Stimulated activated CD4-positive, alpha-beta T cell treated with anti-CD3 and anti-CD28 coated beads, Interleukin-15, amount 100 ng/mL, for 48 hours (primary cell): ENCODE measurements around the gene FLOT2.
"Not testable (repeated sequence)": the region's sequence is repeated elsewhere in the genome, so short reads cannot be mapped to it uniquely, and the experiment has no call there.

ENCODE experiments used
- DNase-seq, 2 donors: peaks; one replicate each; pipeline ENCODE4 v3.0.0-alpha.2; 2020; ENCODE audit warnings: low read depth in 2 of 2

The FLOT2 gene

GRCh38 chr17:28917029-28917428 lies 19.5 kb upstream of the FLOT2 start:
- no peak for DNase-seq

- no peak for DNase-seq
Observed at GRCh38 chr17:28916302-28916934, 18.9 kb upstream of the FLOT2 start.

DNA sequence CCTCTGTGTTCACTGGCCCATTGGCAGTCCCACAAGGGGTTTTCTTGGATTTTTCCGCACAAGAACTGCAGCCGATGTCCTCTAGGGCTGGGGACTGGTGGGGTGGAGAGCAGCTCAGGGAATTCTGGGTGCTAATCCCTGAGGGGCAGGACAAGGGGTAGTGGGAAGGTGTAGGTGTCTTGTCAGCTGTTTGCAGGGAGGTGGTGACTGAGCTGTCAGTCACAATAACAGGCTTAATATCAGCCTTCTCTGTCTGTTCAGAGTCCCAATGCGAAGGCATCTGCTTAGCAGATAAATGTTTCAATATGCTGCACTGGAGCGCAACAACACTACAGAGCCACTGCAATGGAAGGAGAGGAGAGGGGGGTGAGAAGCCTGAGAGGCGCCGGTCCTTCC lies 15.4 kb upstream of the FLOT2 start:
- DNase-seq: no peak

- no peak for DNase-seq
Observed at GRCh38 chr17:28912281-28912937, 14.9 kb upstream of the FLOT2 start.

GRCh38 chr17:28911411-28912045 lies 14.0 kb upstream of the FLOT2 start:
- DNase-seq: no peak

- no peak for DNase-seq
Observed at GRCh38 chr17:28910534-28910933, 13.0 kb upstream of the FLOT2 start.

- no peak for DNase-seq
Observed at GRCh38 chr17:28908640-28909167, 11.2 kb upstream of the FLOT2 start.

DNA sequence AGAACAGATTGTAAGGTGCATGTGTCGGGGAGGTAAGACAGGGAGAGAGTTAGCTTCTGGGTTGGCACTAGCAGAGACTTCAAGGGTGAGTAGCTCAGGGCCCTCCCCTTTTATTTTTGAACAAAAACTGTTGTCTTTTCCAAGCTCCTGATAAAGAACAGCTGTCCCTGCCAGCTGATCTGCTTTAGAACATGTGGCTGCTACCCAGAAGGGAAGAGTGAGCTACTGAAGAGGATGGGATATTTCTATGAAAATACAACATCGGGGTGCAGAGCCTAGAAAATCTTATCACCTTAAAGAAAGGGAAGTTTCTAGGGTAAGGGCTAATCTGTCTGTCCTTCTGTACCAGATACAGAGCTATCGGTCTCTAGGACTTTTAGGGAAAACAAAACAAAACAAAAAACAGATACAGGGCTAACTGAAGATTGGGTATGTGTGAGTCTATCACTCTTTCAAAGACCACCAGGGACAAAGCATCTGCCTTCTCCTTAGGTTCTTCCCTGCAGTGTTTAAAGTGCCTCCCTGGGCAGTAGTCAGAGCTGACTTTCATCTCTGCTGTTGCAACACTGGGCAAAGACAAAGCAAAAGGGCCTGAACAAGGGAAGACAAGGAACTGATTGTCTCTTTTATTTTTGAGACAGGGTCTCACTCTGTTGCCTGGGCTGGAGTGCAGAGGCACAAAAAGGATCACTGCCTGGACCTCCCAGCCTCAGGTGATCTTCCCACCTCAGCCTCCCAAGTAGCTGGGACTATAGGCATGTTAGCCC lies 10.4 kb upstream of the FLOT2 start:
- no peak for DNase-seq

- no peak for DNase-seq
Observed at GRCh38 chr17:28906706-28907438, 9.3 kb upstream of the FLOT2 start.

DNA sequence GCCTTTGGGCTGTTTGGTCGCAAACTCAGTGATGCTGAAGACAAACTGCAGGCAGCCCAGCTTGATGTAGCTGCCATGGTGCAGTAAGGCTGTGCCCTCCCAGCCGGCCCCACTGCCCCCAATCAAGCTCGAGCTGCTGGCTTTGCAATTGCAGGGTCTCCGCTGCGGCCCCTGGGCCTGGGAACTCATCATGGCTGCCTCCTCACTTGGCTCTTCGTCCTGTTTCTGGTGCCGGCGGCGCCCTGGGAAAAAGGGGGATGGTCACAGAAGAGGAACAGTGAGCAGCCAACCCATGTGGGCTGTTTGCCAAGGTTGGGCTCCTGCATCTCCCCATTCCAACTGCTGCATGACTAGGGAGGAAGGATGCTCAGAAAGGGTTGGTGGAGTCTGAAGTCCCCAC lies 8.7 kb upstream of the FLOT2 start:
- no peak for DNase-seq

- no peak for DNase-seq
Observed at GRCh38 chr17:28904800-28905199, 7.3 kb upstream of the FLOT2 start.

- not testable (repeated sequence) for DNase-seq
Observed at GRCh38 chr17:28903546-28903841, 6.0 kb upstream of the FLOT2 start.

GRCh38 chr17:28902819-28903545 lies 5.4 kb upstream of the FLOT2 start, which contains the start of gene DHRS13:
DHRS13 (minus strand) TSS chr17:28903079; CDS start chr17:28902944, 135 bp downstream.
- peak; percentile 86 to 91 for DNase-seq

DNA sequence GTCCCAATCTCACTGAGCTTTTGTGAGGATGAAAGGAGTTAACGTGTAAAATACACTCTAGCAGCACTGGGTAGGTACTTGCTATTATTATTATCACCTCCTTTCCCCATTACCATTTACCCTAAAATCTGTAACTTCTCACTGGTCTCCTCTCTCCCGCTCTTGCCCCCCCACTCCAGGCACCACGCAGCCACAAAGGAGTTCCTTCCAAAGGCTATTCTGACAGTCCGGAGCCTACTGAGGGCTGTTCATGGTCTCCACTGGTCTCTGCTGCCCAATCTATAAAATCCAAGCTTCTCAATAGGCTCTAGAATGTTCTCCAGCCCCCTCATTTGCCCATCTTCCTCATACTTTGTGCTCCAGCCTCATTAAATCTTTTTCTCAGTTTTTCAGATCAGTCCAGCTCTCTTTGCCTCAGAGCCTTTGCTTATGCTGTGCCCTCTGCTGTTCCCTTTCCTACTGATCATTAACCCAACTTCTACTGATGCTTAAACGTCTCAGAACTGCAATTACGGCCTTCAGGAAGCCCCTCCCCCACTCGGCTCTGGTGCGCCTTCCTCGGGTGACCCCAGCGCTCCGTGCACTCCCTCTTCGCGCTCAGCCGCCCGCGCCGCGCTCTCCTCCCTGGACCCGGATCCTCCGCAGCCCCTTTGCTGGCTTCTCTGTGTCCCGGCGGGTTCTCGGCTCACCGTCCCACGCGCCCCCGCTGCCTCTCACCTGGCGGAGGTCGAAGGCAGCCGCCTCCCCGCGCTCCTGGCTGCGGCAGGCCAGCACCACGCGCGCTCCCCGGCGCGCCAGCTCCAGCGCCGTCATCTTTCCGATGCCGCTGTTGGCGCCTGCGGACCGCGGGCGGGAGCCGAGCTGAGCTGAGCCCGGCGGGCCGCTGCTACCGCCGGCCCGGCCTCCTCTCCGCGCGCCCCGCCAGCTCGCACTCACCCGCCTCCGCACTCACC lies 4.6 kb upstream of the FLOT2 start:
- peak in 1 of 2 donors; percentile 31 for DNase-seq

DNA sequence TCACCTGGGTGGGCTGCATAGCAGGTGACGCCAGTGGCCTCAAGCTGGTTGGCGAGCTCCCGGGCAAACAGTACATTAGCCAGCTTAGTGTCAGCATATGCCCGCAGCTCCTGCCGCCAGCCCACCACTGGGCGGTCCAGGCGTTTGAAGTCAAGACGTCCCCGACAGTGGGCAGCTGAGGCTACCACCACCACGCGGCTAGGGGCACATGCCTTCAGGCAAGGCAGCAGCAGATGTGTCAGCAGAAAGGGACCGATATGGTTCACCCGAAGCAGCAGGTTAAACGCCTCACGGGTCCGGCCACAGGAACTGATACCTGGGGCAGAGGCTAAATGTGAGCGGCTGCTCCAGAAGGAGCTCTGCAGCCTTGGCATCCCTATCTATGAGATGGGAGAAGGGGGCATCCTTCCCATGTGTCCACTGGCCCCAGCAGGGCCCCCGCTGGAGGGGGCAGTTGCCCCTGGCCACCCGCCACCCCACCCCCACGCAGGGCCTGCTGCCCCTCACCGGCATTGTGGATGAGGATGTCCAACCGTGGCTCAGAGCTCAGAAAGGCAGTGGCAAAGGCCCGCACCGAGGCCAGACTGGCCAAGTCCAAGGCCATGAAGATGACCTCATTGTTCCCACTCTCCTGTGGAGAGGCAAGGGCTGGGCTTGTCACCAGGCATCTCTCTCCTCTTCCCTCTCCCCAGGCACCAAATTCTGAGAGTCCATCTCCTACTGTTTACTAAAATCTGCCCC lies 3.6 kb upstream of the FLOT2 start:
- DNase-seq: no peak

DNA sequence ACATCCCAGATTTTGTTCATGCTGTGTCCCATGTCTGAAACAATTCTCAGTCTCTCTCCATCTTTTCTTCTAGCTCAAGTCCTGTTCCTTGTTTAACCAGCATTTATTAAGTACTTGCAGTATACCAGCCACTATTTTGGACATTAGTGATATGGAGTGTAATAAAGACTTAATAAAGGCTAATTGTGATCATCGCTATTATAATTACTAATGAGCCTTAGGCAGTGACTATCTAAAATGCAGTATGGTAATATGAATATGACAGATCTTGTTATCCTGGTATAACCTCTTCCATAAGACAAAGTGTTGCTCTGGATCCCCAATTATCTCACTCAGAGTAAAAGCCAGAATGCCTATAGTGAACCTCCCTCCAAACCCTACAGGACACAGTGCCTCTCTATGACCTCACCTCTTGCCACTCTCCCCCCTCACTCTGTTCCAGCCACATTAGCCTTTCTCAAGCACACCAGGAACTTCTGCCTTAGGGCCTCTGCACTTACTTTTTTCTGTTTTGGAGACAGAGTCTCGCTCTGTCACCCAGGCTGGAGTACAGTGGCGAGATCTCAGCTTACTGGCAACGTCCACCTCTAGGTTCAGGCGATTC lies 1.8 kb upstream of the FLOT2 start:
- no peak for DNase-seq

- DNase-seq: no peak
Observed at GRCh38 chr17:28898527-28898955, 1.0 kb upstream of the FLOT2 start.

DNA sequence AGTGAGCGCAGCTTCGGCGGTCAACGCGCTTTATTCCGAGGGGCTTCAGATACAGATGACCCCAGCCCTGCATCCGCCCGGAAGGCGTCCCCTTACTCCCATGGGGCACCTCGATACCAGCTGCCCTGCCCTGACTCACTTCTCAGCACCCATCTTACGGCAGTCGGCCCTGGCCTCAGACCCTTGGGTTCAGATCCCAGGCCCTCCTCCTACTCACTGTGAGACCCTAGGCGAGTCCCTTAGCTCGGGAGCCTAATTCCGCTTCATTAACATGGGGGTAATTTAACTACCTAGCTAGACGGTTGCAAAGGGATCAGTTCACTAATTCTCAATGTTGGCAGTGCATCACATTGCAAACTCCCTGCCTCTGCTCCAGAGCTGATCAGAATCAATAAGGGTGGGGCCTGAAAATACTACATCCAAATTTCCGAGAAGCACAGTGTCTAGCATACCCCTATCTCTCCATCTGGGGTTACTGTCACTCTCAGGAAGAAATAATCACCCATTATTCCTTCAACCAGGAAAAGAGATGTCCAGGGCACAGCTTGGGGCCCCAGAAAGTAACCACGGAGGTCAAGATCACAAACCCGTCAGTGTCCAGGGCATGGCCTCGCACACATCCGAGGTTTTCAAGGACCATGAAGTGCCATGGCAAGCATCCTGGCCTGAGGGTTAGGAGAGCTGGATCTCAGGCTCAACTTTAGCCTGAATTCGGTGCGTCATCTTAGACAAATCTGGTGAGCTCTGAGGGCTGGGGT lies 415 bp upstream of the FLOT2 start:
- DNase-seq: no peak
